Measurements from ENCODE around the gene CDKL5. TPM values are rescaled to one million over a fixed set of nuclear protein-coding genes. Genes with fewer than 3 reads are reported as not detected.

Gene CDKL5
- total and polyA plus RNA-seq, 2 experiments from 2014 or later, result 7.5 to 13.7 TPM

GRCh38 chrX:18687856-18688495 lies 262.6 kb downstream of the CDKL5 start:
- no peaks in the 10 kb centered on the region for H3K36me3 Mint-ChIP-seq (ENCODE audit: low read depth)

More at GRCh38 chrX:18687856-18688495, 262.6 kb downstream of the CDKL5 start:
- ATAC-seq, result no peak
- Mint-ChIP-seq H3K4me3 (no peak overlapping the region), H3K27ac (no peak overlapping the region), H3K9me3 (no peaks in the 10 kb centered on the region), H3K4me1 (peaks cover 4% of the 10 kb centered on the region), H3K27me3 (ENCODE audit: insufficient read depth, low read depth, poor library complexity) (no peaks in the 10 kb centered on the region)
- no peaks in the 10 kb centered on the region for H4K20me1 ChIP-seq (replicated peaks; ENCODE audit: insufficient read depth)
- H3K36me3 ChIP-seq (ENCODE audit: insufficient read depth), result no peaks in the 10 kb centered on the region
- no peak overlapping the region for H3K4me2 ChIP-seq
- H3K9me2 ChIP-seq (ENCODE audit: insufficient read depth), result no peaks in the 10 kb centered on the region
- no peak overlapping the region for H3K27ac ChIP-seq (ENCODE audit: low read depth)
- H3K4me3 ChIP-seq, result no peak overlapping the region
- no peak for DNase-seq (ENCODE audit: low spot score)
- TF ChIP-seq ZNF114 (CRISPR knock-in tag; IDR thresholded peaks at IDR 0.05) (no peak), EZH2 (IDR thresholded peaks at IDR 0.05; ENCODE audit: low read depth, unreplicated experiment) (no peak), NANOG (IDR thresholded peaks at IDR 0.05; ENCODE audit: borderline replicate concordance) (no peak), EZH2phosphoT487 (IDR thresholded peaks at IDR 0.05; ENCODE audit: unreplicated experiment) (no peak), ZNF331 (CRISPR knock-in tag; IDR thresholded peaks at IDR 0.05; ENCODE audit: low read depth) (no peak), JUNB (IDR thresholded peaks at IDR 0.05; ENCODE audit: unreplicated experiment) (no peak), ETS1 (IDR thresholded peaks at IDR 0.05) (no peak), REST (IDR thresholded peaks at IDR 0.05; ENCODE audit: unreplicated experiment) (no peak), CREB1 (CRISPR knock-in tag; IDR thresholded peaks at IDR 0.05; ENCODE audit: low read depth) (no peak), STAT1 (IDR thresholded peaks at IDR 0.05; ENCODE audit: unreplicated experiment) (no peak), ZNF462 (CRISPR knock-in tag; IDR thresholded peaks at IDR 0.05) (no peak), POLR2AphosphoS5 (IDR thresholded peaks at IDR 0.05; ENCODE audit: low read depth) (no peak)
- TF ChIP-seq, protein P1, sequence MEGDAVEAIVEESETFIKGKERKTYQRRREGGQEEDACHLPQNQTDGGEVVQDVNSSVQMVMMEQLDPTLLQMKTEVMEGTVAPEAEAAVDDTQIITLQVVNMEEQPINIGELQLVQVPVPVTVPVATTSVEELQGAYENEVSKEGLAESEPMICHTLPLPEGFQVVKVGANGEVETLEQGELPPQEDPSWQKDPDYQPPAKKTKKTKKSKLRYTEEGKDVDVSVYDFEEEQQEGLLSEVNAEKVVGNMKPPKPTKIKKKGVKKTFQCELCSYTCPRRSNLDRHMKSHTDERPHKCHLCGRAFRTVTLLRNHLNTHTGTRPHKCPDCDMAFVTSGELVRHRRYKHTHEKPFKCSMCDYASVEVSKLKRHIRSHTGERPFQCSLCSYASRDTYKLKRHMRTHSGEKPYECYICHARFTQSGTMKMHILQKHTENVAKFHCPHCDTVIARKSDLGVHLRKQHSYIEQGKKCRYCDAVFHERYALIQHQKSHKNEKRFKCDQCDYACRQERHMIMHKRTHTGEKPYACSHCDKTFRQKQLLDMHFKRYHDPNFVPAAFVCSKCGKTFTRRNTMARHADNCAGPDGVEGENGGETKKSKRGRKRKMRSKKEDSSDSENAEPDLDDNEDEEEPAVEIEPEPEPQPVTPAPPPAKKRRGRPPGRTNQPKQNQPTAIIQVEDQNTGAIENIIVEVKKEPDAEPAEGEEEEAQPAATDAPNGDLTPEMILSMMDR (conservative IDR thresholded peaks at IDR 0.05; ENCODE audit: low read depth in 2 of 2), result no peak
- H2AFZ ChIP-seq, result no peak overlapping the region
- no peaks in the 10 kb centered on the region for H3K79me2 ChIP-seq (replicated peaks; ENCODE audit: insufficient read depth)
- no peaks in the 10 kb centered on the region for H3K4me1 ChIP-seq (ENCODE audit: insufficient read depth)
- H3K27me3 ChIP-seq (ENCODE audit: insufficient read depth), result no peaks in the 10 kb centered on the region
- H3F3A ChIP-seq (replicated peaks; ENCODE audit: low read depth), result no peaks in the 10 kb centered on the region

Data from GM23338 (cell line).